ENCODE results near the gene PRSS8.
A peak's percentile ranks its signal among the peaks of the same experiment; 100 is the strongest.
"Not testable (repeated sequence)": the region's sequence is repeated elsewhere in the genome, so short reads cannot be mapped to it uniquely, and the experiment has no call there.

The PRSS8 gene

GRCh38 chr16:31167315-31167714, 31.8 kb upstream of the PRSS8 start:
- no peak overlapping the region for H4K91ac ChIP-seq (ENCODE audit: low read length)
- H2BK5ac ChIP-seq (ENCODE audit: low read depth, low read length, poor library complexity, severe bottlenecking): no peak overlapping the region
- no peak overlapping the region for H2BK15ac ChIP-seq (ENCODE audit: low read depth, poor library complexity, severe bottlenecking)
- H3K27me3 ChIP-seq (ENCODE audit: control insufficient read depth in 1 of 2, insufficient read depth in 1 of 2, low read length in 2 of 2): no peaks in the 10 kb centered on the region
- H2BK120ac ChIP-seq (ENCODE audit: low read depth, low read length): no peak overlapping the region
- H3K79me1 ChIP-seq (replicated peaks; ENCODE audit: low read length, poor library complexity, severe bottlenecking): no peaks in the 10 kb centered on the region
- H3K4me2 ChIP-seq (ENCODE audit: low read length, poor library complexity, severe bottlenecking): no peak overlapping the region
- WGBS: 88% methylated on average over 7 of the region's 8 CpGs
- H3K23ac ChIP-seq (ENCODE audit: low read length in 2 of 2): no peak overlapping the region
- DNase-seq: no peak
- H2AFZ ChIP-seq (ENCODE audit: low read depth, low read length): no peak overlapping the region
- no peak overlapping the region for H3K4me3 ChIP-seq (ENCODE audit: insufficient read depth in 1 of 2, low read depth in 1 of 2, low read length in 2 of 2)
- no peak overlapping the region for H3K4ac ChIP-seq (ENCODE audit: low read depth in 1 of 2, low read length in 2 of 2)
- H4K8ac ChIP-seq (ENCODE audit: low read length): no peak overlapping the region
- no peak overlapping the region for H2BK12ac ChIP-seq (ENCODE audit: low read length in 2 of 2)
- no peaks in the 10 kb centered on the region for H3K36me3 ChIP-seq (ENCODE audit: control insufficient read depth in 1 of 2, insufficient read depth in 2 of 2, low read depth in 1 of 2, low read length in 2 of 2)
- no peak overlapping the region for H3K14ac ChIP-seq (ENCODE audit: low read length in 2 of 2)
- no peak overlapping the region for H2AK5ac ChIP-seq (ENCODE audit: low read length, severe bottlenecking)
- H3K9ac ChIP-seq (ENCODE audit: low read length): no peak overlapping the region
- no peak overlapping the region for H3K18ac ChIP-seq (ENCODE audit: low read depth in 1 of 2, low read length in 2 of 2)
- H3K27ac ChIP-seq (ENCODE audit: low read length, poor library complexity, severe bottlenecking): no peak overlapping the region
- H3K4me1 ChIP-seq (ENCODE audit: control insufficient read depth, insufficient read depth, low read depth, low read length): no peaks in the 10 kb centered on the region
- no peaks in the 10 kb centered on the region for H3K9me3 ChIP-seq (ENCODE audit: control insufficient read depth, low read length)

GRCh38 chr16:31157136-31157535, 21.6 kb upstream of the PRSS8 start:
- H3K18ac ChIP-seq (ENCODE audit: low read depth in 1 of 2, low read length in 2 of 2): no peak overlapping the region
- no peak overlapping the region for H3K4me2 ChIP-seq (ENCODE audit: low read length, poor library complexity, severe bottlenecking)
- no peak for DNase-seq
- H3K79me1 ChIP-seq (replicated peaks; ENCODE audit: low read length, poor library complexity, severe bottlenecking): no peaks in the 10 kb centered on the region
- H2AFZ ChIP-seq (ENCODE audit: low read depth, low read length): no peak overlapping the region
- WGBS: 82% methylated on average over 8 of the region's 8 CpGs
- no peak overlapping the region for H4K91ac ChIP-seq (ENCODE audit: low read length)
- no peak overlapping the region for H4K8ac ChIP-seq (ENCODE audit: low read length)
- no peak overlapping the region for H3K9ac ChIP-seq (ENCODE audit: low read length)
- H3K4me1 ChIP-seq (ENCODE audit: control insufficient read depth, insufficient read depth, low read depth, low read length): no peaks in the 10 kb centered on the region
- no peak overlapping the region for H3K4ac ChIP-seq (ENCODE audit: low read depth in 1 of 2, low read length in 2 of 2)
- H3K4me3 ChIP-seq (ENCODE audit: insufficient read depth in 1 of 2, low read depth in 1 of 2, low read length in 2 of 2): no peak overlapping the region
- H2BK120ac ChIP-seq (ENCODE audit: low read depth, low read length): no peak overlapping the region
- H2BK12ac ChIP-seq (ENCODE audit: low read length in 2 of 2): no peak overlapping the region
- H3K23ac ChIP-seq (ENCODE audit: low read length in 2 of 2): no peak overlapping the region
- H3K9me3 ChIP-seq (ENCODE audit: control insufficient read depth, low read length): no peaks in the 10 kb centered on the region
- no peak overlapping the region for H3K14ac ChIP-seq (ENCODE audit: low read length in 2 of 2)
- no peak overlapping the region for H2BK15ac ChIP-seq (ENCODE audit: low read depth, poor library complexity, severe bottlenecking)
- no peak overlapping the region for H2BK5ac ChIP-seq (ENCODE audit: low read depth, low read length, poor library complexity, severe bottlenecking)
- no peaks in the 10 kb centered on the region for H3K36me3 ChIP-seq (ENCODE audit: control insufficient read depth in 1 of 2, insufficient read depth in 2 of 2, low read depth in 1 of 2, low read length in 2 of 2)
- H2AK5ac ChIP-seq (ENCODE audit: low read length, severe bottlenecking): no peak overlapping the region
- no peak overlapping the region for H3K27ac ChIP-seq (ENCODE audit: low read length, poor library complexity, severe bottlenecking)
- peaks cover 0 to 9% of the 10 kb centered on the region in 2 experiments for H3K27me3 ChIP-seq (ENCODE audit: control insufficient read depth in 1 of 2, insufficient read depth in 1 of 2, low read length in 2 of 2)

- H3K4ac ChIP-seq (ENCODE audit: low read depth in 1 of 2, low read length in 2 of 2); H2BK12ac ChIP-seq (ENCODE audit: low read length in 2 of 2); H4K8ac ChIP-seq (ENCODE audit: low read length); H2BK15ac ChIP-seq (ENCODE audit: low read depth, poor library complexity, severe bottlenecking); H3K4me1 ChIP-seq (ENCODE audit: control insufficient read depth, insufficient read depth, low read depth, low read length); H3K23ac ChIP-seq (ENCODE audit: low read length in 2 of 2); H3K9ac ChIP-seq (ENCODE audit: low read length); H3K14ac ChIP-seq (ENCODE audit: low read length in 2 of 2); H2BK5ac ChIP-seq (ENCODE audit: low read depth, low read length, poor library complexity, severe bottlenecking); H4K91ac ChIP-seq (ENCODE audit: low read length); H3K18ac ChIP-seq (ENCODE audit: low read depth in 1 of 2, low read length in 2 of 2); H3K79me1 ChIP-seq (replicated peaks; ENCODE audit: low read length, poor library complexity, severe bottlenecking); H2BK120ac ChIP-seq (ENCODE audit: low read depth, low read length); DNase-seq; H3K9me3 ChIP-seq (ENCODE audit: control insufficient read depth, low read length); H3K4me2 ChIP-seq (ENCODE audit: low read length, poor library complexity, severe bottlenecking); H2AFZ ChIP-seq (ENCODE audit: low read depth, low read length); H2AK5ac ChIP-seq (ENCODE audit: low read length, severe bottlenecking); H3K4me3 ChIP-seq (ENCODE audit: insufficient read depth in 1 of 2, low read depth in 1 of 2, low read length in 2 of 2); H3K36me3 ChIP-seq (ENCODE audit: control insufficient read depth in 1 of 2, insufficient read depth in 2 of 2, low read depth in 1 of 2, low read length in 2 of 2); H3K27ac ChIP-seq (ENCODE audit: low read length, poor library complexity, severe bottlenecking): not testable (repeated sequence)
- H3K27me3 ChIP-seq (ENCODE audit: control insufficient read depth in 1 of 2, insufficient read depth in 1 of 2, low read length in 2 of 2): peaks cover 42 to 54% of the 10 kb centered on the region in 2 experiments
- WGBS: 76% methylated on average over 4 of the region's 6 CpGs
Observed at GRCh38 chr16:31150976-31151375, 15.4 kb upstream of the PRSS8 start.

- Histone ChIP-seq H3K4ac (ENCODE audit: low read depth in 1 of 2, low read length in 2 of 2) (no peak within 1 kb of the TSS), H2BK15ac (ENCODE audit: low read depth, poor library complexity, severe bottlenecking) (no peak within 1 kb of the TSS), H3K4me2 (ENCODE audit: low read length, poor library complexity, severe bottlenecking) (no peak within 1 kb of the TSS), H3K27ac (ENCODE audit: low read length, poor library complexity, severe bottlenecking) (no peak within 1 kb of the TSS), H3K23ac (ENCODE audit: low read length in 2 of 2) (no peak within 1 kb of the TSS), H3K9ac (ENCODE audit: low read length) (no peak within 1 kb of the TSS), H4K8ac (ENCODE audit: low read length) (no peak within 1 kb of the TSS), H2BK120ac (ENCODE audit: low read depth, low read length) (no peak within 1 kb of the TSS), H3K14ac (ENCODE audit: low read length in 2 of 2) (no peak within 1 kb of the TSS), H3K9me3 (ENCODE audit: control insufficient read depth, low read length) (no peaks in the 10 kb centered on the region), H2AK5ac (ENCODE audit: low read length, severe bottlenecking) (no peak within 1 kb of the TSS), H3K4me3 (ENCODE audit: insufficient read depth in 1 of 2, low read depth in 1 of 2, low read length in 2 of 2) (peak within 1 kb of the TSS in 1 of 2 experiments; percentile 8), H2BK5ac (ENCODE audit: low read depth, low read length, poor library complexity, severe bottlenecking) (no peak within 1 kb of the TSS), H3K79me1 (replicated peaks; ENCODE audit: low read length, poor library complexity, severe bottlenecking) (no peaks in the 10 kb centered on the region), H2BK12ac (ENCODE audit: low read length in 2 of 2) (no peak within 1 kb of the TSS), H3K4me1 (ENCODE audit: control insufficient read depth, insufficient read depth, low read depth, low read length) (peaks cover 5% of the 10 kb centered on the region), H4K91ac (ENCODE audit: low read length) (no peak within 1 kb of the TSS), H3K18ac (ENCODE audit: low read depth in 1 of 2, low read length in 2 of 2) (no peak within 1 kb of the TSS), H2AFZ (ENCODE audit: low read depth, low read length) (no peak within 1 kb of the TSS), H3K36me3 (ENCODE audit: control insufficient read depth in 1 of 2, insufficient read depth in 2 of 2, low read depth in 1 of 2, low read length in 2 of 2) (no peaks in the 10 kb centered on the region), H3K27me3 (ENCODE audit: control insufficient read depth in 1 of 2, insufficient read depth in 1 of 2, low read length in 2 of 2) (peaks cover 48 to 61% of the 10 kb centered on the region in 2 experiments)
- 71% methylated on average over 10 of the region's 11 CpGs for WGBS
- no peak for DNase-seq
Observed at GRCh38 chr16:31149894-31150890, 14.7 kb upstream of the PRSS8 start, which contains the start of gene PRSS36. TSS of gene PRSS36 (minus strand) at chr16:31150066. CDS start at chr16:31150035, 31 bp downstream.
